Stimulated activated CD4-positive, alpha-beta T cell treated with anti-CD3 and anti-CD28 coated beads, Interleukin-15, amount 100 ng/mL, for 48 hours (primary cell): Measurements from ENCODE around the gene CNKSR3.

Source experiments
- DNase-seq, 2 donors: peaks; one replicate each; pipeline ENCODE4 v3.0.0-alpha.2; 2020; ENCODE audit warnings: low read depth in 2 of 2

The CNKSR3 gene

GRCh38 chr6:154457046-154457713 is 53.3 kb downstream of the CNKSR3 start:
- DNase-seq, result no peak

- DNase-seq, result no peak
Measured at GRCh38 chr6:154453329-154453728, 57.2 kb downstream of the CNKSR3 start.

- no peak for DNase-seq
Measured at GRCh38 chr6:154450498-154450897, 60.0 kb downstream of the CNKSR3 start.

DNA sequence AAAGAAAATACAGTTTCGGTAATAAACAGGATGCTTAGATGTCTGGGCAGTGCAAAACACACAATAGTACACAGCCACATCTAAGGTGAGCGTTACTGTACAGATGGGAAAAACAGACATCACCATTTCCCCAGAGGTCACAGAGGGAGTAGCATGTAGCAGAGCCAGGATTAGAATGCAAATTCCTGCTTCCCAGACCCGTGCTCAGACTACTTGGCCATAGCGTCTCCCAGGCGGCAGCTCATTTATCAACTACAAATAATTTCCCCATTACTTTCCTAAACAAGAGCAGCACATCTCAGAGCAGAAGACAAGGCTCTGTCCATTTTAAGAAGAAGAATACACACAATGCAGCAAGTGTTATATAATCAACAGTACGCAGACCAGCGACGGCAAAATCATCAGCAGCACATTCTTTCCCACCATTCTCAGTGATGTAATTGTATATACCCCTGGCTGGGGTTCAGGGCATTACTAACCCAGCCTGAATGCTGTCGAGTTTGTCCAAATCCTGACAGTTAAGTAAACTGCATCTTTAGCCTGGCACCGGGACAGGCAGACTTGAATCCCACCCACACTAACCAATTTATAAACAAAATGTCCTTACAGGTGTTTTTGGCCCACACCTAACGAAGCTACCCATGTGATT is 61.9 kb downstream of the CNKSR3 start:
- DNase-seq, result no peak

GRCh38 chr6:154447954-154448353 is 62.5 kb downstream of the CNKSR3 start:
- DNase-seq, result no peak

DNA sequence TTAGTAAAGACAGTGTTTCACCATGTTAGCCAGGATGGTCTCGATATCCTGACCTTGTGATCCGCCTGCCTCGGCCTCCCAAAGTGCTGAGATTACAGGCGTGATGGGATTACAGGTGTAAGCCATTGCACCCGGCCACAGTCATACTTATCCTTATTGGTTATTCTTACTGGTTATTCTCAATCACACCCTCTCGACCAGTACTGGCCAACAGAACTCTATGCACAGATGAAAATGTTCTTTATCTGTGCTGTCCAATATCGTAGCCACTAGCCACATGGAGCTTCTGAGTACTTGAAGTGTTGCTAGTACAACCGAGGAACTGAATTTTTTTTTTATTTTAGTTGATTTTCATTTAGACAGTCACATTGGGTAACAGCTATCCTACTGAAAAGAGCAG is 63.5 kb downstream of the CNKSR3 start:
- no peak for DNase-seq

DNA sequence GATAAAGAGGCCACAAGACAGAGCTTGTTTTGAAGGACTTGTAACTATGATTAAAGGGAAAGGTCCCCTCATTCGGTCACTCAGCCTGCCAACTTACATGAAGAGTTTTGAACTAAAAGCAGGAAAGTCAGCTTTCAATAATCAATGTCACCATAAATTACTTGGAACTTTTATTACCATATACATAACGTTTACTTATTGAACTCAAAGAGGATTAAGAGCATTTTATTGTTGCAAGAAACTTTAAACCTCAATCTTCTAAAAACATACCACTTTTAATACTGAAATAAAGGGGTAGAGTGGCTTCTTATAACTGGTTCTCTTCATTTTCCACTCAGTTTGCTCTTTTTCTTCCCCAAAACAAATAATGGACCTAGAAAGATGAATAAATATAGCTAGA is 65.1 kb downstream of the CNKSR3 start:
- DNase-seq, result no peak

GRCh38 chr6:154441995-154442310 is 68.5 kb downstream of the CNKSR3 start:
- DNase-seq, result no peak

DNA sequence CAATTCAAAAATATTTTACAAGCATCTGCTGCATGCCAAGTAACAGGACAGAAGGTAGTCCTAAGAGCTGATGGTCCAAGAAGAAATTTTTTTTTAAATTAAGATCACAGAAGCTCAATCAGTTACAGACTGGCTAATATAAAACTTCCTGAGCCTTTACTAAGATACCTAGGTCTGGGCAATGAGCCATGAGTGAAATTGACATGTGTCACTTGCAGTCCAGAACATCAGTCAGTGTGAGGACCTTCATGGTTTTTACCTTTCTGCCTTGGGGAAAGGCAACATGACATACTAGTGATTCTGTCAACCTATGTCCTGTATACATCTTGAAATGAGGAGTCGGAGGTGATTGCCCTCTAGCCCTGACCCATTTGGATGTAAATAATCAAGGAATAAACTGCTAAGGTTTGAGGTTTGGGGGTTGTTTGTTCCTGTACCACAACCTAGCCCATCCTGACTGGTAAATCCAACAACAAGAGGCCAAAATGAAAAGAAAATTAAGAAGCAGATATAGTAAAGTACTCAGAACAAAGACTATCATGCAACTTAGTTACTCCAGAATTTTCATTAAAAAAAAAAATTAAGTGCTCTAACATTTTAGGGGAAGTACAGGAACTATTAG is 70.0 kb downstream of the CNKSR3 start:
- DNase-seq, result no peak

GRCh38 chr6:154440022-154440421 is 70.5 kb downstream of the CNKSR3 start:
- no peak for DNase-seq

DNA sequence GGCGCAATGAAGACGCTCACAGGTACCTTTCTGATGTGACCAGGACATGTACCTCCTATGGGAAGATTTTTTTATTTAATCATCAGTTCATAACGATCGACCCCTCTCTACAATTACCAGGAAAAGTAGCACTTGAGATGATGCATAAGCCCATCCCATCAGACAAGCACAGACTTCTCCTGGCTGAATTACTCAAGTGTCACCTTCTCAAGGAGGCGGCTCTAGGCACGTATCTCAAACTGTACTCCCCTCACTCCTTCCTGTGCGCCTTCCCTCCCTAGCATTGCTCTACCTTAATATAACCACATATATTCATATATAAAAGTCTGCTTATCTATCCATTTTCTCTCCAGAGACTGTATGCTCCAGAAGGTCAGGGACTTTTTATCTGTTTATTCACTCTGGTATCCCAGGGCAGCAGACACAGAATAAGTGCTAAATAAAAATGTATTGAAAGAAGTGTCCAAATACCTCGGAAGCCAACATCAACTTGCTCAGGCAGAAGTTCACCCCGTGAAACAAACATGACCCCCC is 71.5 kb downstream of the CNKSR3 start:
- DNase-seq, result no peak

DNA sequence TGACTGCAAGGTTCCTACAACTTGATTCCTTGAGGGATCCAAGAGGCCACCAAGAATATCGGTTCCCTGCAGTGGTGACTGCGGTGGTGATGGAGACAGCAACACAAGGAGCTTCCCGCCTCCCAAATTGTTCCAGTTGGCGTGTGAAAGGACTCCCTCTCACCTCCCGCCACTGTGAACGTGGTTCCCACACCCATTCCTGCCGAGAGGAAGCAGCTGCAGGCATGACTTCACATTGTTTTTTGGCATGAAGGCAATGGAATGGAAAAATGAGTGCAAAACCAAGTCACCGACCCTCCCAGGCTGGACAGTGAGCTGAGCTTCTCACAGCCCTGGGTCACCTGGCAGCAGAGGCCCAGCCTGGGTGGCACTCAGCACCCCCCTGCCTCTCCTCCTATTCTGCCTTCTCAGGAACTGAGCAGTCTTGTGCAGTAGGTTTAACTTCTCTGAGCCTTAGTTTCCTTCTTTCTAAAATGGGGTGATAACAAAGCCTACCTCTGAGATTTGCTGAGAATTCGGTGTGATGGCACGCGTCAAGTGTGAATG is 75.0 kb downstream of the CNKSR3 start:
- DNase-seq, result no peak

DNA sequence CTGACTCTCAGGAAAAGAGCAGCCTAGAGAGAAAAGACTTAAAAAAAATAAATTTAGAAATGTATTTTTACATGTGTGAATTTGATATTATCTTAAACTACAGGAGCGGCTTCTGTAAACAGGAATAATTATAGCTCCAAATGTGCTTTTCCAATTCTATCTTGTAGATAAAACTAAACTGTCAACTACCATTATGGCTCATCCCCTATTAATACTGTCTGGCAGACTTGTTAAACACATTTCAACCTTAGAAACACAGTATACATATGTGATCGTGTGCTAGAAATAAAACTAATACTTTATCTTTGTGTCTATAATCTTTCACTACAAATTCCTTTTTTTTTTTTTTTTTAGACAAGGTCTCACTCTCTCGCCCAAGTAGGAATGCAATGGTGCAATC is 75.8 kb downstream of the CNKSR3 start:
- DNase-seq, result no peak

DNA sequence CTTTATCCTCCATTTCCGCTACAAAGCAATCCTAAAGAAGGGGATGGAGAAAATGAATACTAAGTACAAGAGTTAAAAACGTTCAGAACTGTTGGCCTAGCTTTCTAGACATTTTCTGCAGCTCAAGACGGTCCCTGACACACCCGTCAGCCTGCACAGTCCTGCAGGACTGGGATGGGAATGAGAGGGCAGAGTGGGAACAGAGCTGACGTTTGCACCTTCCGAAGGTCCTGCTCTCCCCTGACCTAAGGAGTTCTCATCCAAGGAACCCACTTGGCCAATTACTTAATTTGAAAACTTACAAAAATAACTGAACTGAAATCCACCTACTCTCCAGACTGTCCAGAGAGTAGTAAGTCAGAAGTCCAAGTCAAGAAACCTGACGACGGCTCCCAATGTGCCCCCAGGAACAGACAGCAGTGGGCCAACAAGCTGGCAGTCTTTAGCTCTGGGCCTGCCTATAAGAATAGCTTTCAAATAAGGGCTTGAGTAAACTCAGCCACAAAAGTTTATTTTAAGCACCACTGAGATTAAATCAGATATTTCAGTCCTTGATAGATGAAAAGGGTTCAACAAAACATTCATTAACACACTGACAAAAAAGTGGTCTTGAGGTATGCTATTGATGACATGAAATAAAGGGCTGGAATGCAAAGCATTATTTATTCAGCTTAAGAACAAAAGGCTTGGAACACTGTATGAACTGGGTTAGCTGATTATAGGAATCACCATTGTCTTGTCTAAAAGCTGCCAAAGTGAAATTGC is 76.8 kb downstream of the CNKSR3 start:
- DNase-seq, result no peak

- DNase-seq, result no peak
Measured at GRCh38 chr6:154432533-154433476, 77.7 kb downstream of the CNKSR3 start.

DNA sequence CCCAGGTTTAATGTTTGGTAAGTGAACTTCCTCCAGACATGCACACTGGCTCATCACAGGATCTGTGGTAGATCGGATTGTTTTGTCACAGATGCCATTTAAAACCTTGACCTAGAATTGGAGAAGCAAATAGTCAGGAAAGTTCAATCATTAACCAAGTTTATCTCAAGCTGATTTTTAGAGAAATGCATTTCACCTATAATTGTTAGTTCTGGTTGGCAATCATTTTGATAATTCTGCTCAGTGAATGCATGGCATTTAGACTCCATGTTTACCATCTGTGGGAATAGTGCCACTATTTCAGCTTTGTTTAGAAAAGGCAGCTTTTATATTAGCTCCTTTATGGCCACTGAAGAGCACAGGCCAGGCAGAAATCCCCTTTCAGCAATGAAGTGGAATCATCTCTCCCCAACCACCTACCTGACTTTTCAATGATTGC is 80.0 kb downstream of the CNKSR3 start:
- no peak for DNase-seq

DNA sequence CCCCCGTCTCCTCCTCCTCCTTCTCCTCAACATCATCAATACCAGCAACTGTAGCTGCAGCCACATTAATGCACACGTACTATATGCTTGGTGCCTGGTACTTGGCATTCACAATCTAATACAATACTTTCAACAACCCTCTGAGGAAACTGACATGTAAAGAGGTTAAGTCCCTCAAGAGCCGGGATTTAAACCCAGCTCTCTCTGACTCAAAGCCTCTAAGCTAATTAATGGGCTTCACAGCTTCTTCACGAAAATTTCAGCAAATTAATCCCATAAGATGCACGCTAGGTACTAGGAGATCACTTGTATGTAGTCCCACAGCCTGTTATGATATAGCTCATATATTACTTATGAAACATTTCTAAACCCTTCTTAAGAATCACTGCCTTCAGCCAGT is 80.8 kb downstream of the CNKSR3 start:
- DNase-seq, result no peak

- DNase-seq, result no peak
Measured at GRCh38 chr6:154428897-154429296, 81.6 kb downstream of the CNKSR3 start.

DNA sequence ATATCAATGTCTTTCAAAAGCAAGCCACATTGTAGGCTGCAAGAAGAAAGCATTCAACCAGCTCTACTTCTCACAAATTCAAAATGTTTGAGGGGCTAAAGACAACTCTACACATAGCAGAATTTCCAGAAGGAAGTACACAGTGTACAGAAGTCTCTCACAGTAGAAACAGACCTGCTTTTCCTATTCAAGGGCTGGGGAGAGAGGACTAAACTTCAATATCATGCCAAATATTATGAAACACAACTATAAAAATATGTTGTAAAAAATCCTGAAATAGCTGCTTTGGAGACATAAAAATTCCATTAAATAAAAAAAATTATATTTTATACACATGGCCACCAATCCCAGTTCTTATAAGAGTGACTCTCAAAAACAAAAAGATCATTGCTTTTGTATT is 83.0 kb downstream of the CNKSR3 start:
- no peak for DNase-seq

DNA sequence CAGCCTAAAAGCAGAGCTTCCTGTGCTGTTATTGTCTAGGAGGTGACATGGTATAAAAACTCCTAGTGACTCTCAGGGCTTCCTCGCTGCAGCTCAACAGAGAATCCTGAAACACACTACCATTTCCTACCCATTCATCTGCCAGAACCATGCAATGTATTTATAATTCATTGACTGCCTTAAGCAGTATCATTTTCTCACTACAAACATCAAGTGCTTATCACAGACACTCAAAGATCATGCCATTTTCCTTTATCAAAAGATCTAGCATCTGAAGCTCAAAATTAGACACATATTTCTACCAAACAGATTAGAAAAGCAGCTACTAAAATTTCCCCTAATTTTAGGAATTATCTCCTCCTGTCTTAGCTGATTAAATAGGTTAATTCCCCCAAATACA is 83.5 kb downstream of the CNKSR3 start:
- DNase-seq, result no peak

GRCh38 chr6:154425034-154425433 is 85.5 kb downstream of the CNKSR3 start:
- no peak for DNase-seq
